ENCODE data around the gene GULP1. TPM values are rescaled to one million over a fixed set of nuclear protein-coding genes. Genes with fewer than 3 reads are reported as not detected.

The GULP1 gene
- total RNA-seq, 1 experiment from 2014 or later = 76.0 TPM

DNA sequence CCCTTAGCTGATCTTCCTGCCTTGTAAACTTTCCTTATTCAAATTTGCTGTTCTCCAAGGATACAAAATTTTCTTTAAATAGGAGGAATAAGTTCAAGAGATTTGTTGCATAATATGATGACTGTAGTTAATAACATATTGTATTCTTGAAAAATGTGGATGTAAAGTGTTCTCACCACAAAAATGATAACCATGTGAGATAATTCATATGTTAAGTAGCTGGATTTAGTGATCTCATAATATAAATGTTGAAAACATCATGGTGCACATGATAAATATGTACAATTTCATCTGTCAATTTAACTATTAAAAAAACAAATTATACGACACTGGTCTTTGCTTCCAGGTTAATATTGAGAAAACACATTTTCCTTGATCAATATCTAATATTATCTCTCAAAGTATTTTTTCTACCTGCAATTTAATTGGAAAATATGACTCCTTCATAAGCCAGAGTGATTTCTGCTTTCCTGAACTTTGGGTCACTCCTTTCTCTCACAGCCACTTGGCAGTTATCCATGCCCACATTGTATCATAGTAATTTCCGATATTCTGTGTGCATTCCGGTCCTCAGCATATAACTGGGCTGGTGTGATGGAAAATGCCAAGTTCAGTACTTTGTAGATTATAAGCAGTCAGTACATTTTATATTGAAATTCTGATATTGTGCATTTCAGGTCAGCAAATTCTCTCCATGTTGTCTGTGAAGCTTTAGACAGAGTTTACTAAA, 152.6 kb downstream of the GULP1 start:
- Histone ChIP-seq H3K79me2 (ENCODE audit: insufficient read depth, low read length) (peaks cover 18% of the 10 kb centered on the region; the same call in 1 of the 2 replicates), H3K27me3 (ENCODE audit: insufficient read depth, low read length) (no peaks in the 10 kb centered on the region), H3K36me3 (ENCODE audit: control insufficient read depth in 1 of 2, insufficient read depth in 2 of 2, low read length in 2 of 2) (no peaks in the 10 kb centered on the region), H3K4me3 (replicated peaks in 1 of 2; ENCODE audit: low read depth in 1 of 2, low read length in 2 of 2) (no peak overlapping the region), H2AFZ (ENCODE audit: low read depth, low read length, poor library complexity, severe bottlenecking) (no peak overlapping the region), H3K9me3 (ENCODE audit: control insufficient read depth in 1 of 2, insufficient read depth in 1 of 2, low read depth in 1 of 2, low read length in 2 of 2) (no peaks in the 10 kb centered on the region), H3K9ac (ENCODE audit: low read length) (no peak overlapping the region), H3K4me1 (ENCODE audit: control insufficient read depth in 1 of 2, insufficient read depth in 2 of 2, low read length in 2 of 2) (no peaks in the 10 kb centered on the region; a peak in 1 of 4 replicates), H3K27ac (ENCODE audit: low read depth, low read length) (no peak overlapping the region), H3K9me2 (ENCODE audit: insufficient read depth) (no peaks in the 10 kb centered on the region), H4K20me1 (ENCODE audit: insufficient read depth) (no peaks in the 10 kb centered on the region), H3K4me2 (ENCODE audit: low read length) (no peak overlapping the region)
- no peak for ATAC-seq
- ChIA-PET CTCF (no interaction called here), POLR2A (no interaction called here), RAD21 (ENCODE audit: low non-redundant PET in 1 of 2, low total read pairs in 2 of 2, uncharacterized antibody in 2 of 2, unreplicated experiment in 2 of 2) (no interaction called here)
- TF ChIP-seq ZBTB33 (IDR thresholded peaks at IDR 0.05; ENCODE audit: extremely low read depth, insufficient replicate concordance, low read length) = no peak
- no peak for TF ChIP-seq SRF (IDR thresholded peaks at IDR 0.05; ENCODE audit: low read depth)
- TF ChIP-seq CTCF (IDR thresholded peaks at IDR 0.05 in 2 of 3, conservative IDR thresholded peaks at IDR 0.05 in 1 of 3; ENCODE audit: borderline replicate concordance in 1 of 3, insufficient read depth in 1 of 3, low read depth in 2 of 3, low read length in 2 of 3) = no peak
- no peak for TF ChIP-seq ZNF274 (IDR thresholded peaks at IDR 0.05; ENCODE audit: low read depth, low read length)
- no TSS peak for BruUV-seq (replicated peaks)
- intact Hi-C loops (cut with micrococcal nuclease) = no loop called here
- DNase-seq (ENCODE audit: low read depth, low spot score) = no peak
